ENCODE data around the gene OGFOD3. TPM values are rescaled to one million over a fixed set of nuclear protein-coding genes. Genes with fewer than 3 reads are reported as not detected.
A peak's percentile ranks its signal among the peaks of the same experiment; 100 is the strongest.

Gene OGFOD3
- total and polyA plus RNA-seq, 9 of the 15 experiments (the other 6 are each of a cell fraction or from before 2014, with no cell fraction given) = 0.69 to 44.7 (median 18.9) TPM

DNA sequence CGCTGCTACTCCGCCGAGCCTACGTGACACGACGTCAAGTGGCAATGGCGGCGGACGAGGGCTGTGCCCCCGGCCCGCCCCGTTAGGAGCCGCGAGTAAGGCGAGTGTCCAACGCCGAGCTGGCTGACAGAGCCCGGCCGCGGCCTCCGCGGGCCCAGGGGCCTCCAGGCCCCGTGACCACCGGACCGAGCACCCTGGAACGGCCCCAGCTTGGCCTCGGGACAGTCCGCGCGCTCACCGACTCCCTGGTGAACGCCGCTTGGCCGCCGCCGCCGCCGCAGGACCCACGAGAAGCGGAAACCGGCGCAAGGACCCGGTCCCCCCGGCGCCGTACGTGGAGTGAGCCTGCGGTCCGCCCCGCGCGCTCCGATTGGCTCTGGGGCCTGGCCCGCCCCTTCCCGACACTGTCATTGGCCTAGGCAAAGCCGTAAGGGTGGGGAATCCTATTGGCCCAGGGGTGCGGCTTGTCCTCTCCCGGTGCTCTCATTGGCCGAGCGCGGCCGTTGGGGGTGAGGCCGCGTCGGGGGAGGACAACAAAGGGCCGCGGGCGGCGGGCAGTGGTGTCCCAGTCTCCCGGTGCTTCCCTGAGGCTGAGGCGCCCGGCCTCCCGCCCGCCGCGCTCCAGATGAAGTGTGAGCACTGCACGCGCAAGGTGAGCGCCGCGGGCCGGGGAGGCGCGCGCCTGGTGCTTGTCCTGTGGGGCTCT, 39.9 kb upstream of the OGFOD3 start, which contains the start of gene NARF (continued):
- TF ChIP-seq, protein P1, sequence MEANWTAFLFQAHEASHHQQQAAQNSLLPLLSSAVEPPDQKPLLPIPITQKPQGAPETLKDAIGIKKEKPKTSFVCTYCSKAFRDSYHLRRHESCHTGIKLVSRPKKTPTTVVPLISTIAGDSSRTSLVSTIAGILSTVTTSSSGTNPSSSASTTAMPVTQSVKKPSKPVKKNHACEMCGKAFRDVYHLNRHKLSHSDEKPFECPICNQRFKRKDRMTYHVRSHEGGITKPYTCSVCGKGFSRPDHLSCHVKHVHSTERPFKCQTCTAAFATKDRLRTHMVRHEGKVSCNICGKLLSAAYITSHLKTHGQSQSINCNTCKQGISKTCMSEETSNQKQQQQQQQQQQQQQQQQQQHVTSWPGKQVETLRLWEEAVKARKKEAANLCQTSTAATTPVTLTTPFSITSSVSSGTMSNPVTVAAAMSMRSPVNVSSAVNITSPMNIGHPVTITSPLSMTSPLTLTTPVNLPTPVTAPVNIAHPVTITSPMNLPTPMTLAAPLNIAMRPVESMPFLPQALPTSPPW (CRISPR knock-in tag; IDR thresholded peaks at IDR 0.05) = peak; percentile 87
- no peak for TF ChIP-seq WHSC1 (IDR thresholded peaks at IDR 0.05; ENCODE audit: low read length)
- peak; percentile 70 for TF ChIP-seq NFRKB (IDR thresholded peaks at IDR 0.05; ENCODE audit: low read depth)
- no peak for TF ChIP-seq PCBP2 (IDR thresholded peaks at IDR 0.05; ENCODE audit: low read depth, low read length, poor library complexity, severe bottlenecking)
- TF ChIP-seq, protein P2, sequence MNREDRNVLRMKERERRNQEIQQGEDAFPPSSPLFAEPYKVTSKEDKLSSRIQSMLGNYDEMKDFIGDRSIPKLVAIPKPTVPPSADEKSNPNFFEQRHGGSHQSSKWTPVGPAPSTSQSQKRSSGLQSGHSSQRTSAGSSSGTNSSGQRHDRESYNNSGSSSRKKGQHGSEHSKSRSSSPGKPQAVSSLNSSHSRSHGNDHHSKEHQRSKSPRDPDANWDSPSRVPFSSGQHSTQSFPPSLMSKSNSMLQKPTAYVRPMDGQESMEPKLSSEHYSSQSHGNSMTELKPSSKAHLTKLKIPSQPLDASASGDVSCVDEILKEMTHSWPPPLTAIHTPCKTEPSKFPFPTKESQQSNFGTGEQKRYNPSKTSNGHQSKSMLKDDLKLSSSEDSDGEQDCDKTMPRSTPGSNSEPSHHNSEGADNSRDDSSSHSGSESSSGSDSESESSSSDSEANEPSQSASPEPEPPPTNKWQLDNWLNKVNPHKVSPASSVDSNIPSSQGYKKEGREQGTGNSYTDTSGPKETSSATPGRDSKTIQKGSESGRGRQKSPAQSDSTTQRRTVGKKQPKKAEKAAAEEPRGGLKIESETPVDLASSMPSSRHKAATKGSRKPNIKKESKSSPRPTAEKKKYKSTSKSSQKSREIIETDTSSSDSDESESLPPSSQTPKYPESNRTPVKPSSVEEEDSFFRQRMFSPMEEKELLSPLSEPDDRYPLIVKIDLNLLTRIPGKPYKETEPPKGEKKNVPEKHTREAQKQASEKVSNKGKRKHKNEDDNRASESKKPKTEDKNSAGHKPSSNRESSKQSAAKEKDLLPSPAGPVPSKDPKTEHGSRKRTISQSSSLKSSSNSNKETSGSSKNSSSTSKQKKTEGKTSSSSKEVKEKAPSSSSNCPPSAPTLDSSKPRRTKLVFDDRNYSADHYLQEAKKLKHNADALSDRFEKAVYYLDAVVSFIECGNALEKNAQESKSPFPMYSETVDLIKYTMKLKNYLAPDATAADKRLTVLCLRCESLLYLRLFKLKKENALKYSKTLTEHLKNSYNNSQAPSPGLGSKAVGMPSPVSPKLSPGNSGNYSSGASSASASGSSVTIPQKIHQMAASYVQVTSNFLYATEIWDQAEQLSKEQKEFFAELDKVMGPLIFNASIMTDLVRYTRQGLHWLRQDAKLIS (CRISPR knock-in tag; IDR thresholded peaks at IDR 0.05) = peak; percentile 92
- TF ChIP-seq ZNF445 (CRISPR knock-in tag; IDR thresholded peaks at IDR 0.05; ENCODE audit: low read depth) = no peak
- peak; percentile 81; the same call in 1 of the 2 replicates for TF ChIP-seq BRD4 (IDR thresholded peaks at IDR 0.05)
- TF ChIP-seq ZFP36 (IDR thresholded peaks at IDR 0.05; ENCODE audit: low read depth, low read length, partially characterized antibody) = peak; percentile 27
- TF ChIP-seq IFI16 (CRISPR knock-in tag; IDR thresholded peaks at IDR 0.05) = no peak
- TF ChIP-seq SMAD2 (IDR thresholded peaks at IDR 0.05; ENCODE audit: low read depth, low read length) = no peak
- peak; percentile 97 for TF ChIP-seq NEUROD1 (IDR thresholded peaks at IDR 0.05; ENCODE audit: borderline replicate concordance, low read depth, low read length, partially characterized antibody)
- TF ChIP-seq RFX1 (IDR thresholded peaks at IDR 0.05) = no peak
- no peak for TF ChIP-seq ZNF133 (CRISPR knock-in tag; IDR thresholded peaks at IDR 0.05)
- no peak for TF ChIP-seq ZNF717 (CRISPR knock-in tag; IDR thresholded peaks at IDR 0.05)
- peak; percentile 99 for TF ChIP-seq POLR2G (IDR thresholded peaks at IDR 0.05; ENCODE audit: low read depth, low read length)
- TF ChIP-seq SPI1 (IDR thresholded peaks at IDR 0.05; ENCODE audit: borderline replicate concordance, low read depth, low read length) = no peak
- TF ChIP-seq RFX7 (CRISPR knock-in tag; IDR thresholded peaks at IDR 0.05) = no peak
- TF ChIP-seq, protein P3, sequence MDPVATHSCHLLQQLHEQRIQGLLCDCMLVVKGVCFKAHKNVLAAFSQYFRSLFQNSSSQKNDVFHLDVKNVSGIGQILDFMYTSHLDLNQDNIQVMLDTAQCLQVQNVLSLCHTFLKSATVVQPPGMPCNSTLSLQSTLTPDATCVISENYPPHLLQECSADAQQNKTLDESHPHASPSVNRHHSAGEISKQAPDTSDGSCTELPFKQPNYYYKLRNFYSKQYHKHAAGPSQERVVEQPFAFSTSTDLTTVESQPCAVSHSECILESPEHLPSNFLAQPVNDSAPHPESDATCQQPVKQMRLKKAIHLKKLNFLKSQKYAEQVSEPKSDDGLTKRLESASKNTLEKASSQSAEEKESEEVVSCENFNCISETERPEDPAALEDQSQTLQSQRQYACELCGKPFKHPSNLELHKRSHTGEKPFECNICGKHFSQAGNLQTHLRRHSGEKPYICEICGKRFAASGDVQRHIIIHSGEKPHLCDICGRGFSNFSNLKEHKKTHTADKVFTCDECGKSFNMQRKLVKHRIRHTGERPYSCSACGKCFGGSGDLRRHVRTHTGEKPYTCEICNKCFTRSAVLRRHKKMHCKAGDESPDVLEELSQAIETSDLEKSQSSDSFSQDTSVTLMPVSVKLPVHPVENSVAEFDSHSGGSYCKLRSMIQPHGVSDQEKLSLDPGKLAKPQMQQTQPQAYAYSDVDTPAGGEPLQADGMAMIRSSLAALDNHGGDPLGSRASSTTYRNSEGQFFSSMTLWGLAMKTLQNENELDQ (CRISPR knock-in tag; IDR thresholded peaks at IDR 0.05; ENCODE audit: borderline replicate concordance) = no peak
- TF ChIP-seq HNRNPLL (IDR thresholded peaks at IDR 0.05; ENCODE audit: low read depth, low read length, poor library complexity, severe bottlenecking) = peak; percentile 92
